ENCODE results near the gene SLC3A2. TPM values are rescaled to one million over a fixed set of nuclear protein-coding genes. Genes with fewer than 3 reads are reported as not detected.
"Not testable (repeated sequence)": the region's sequence is repeated elsewhere in the genome, so short reads cannot be mapped to it uniquely, and the experiment has no call there.

Gene SLC3A2
- total RNA-seq, 1 donor from 2014 or later = 84.9 TPM

GRCh38 chr11:62852523-62853188 is 28.0 kb upstream of the SLC3A2 start:
- no peak for DNase-seq

- DNase-seq = no peak
These were observed 27.3 kb upstream of the SLC3A2 start for GRCh38 chr11:62853279-62853965.

- DNase-seq = no peak
These were observed 26.5 kb upstream of the SLC3A2 start for GRCh38 chr11:62854013-62854824.

GRCh38 chr11:62854825-62855570 is 25.7 kb upstream of the SLC3A2 start:
- DNase-seq = no peak

GRCh38 chr11:62855571-62856332 is 24.9 kb upstream of the SLC3A2 start:
- DNase-seq = peak; percentile 99

- no peak for DNase-seq
These were observed 24.3 kb upstream of the SLC3A2 start for GRCh38 chr11:62856333-62856895.

- DNase-seq = peak; percentile 27
These were observed 23.1 kb upstream of the SLC3A2 start for GRCh38 chr11:62857541-62857982.

- DNase-seq = no peak
These were observed 22.5 kb upstream of the SLC3A2 start for GRCh38 chr11:62858201-62858600.

- DNase-seq = not testable (repeated sequence)
These were observed 21.4 kb upstream of the SLC3A2 start for GRCh38 chr11:62859281-62859703.

GRCh38 chr11:62860835-62861563 is 19.7 kb upstream of the SLC3A2 start:
- no peak for DNase-seq

GRCh38 chr11:62861564-62862192 is 19.0 kb upstream of the SLC3A2 start:
- DNase-seq = not testable (repeated sequence)

- no peak for DNase-seq
These were observed 16.9 kb upstream of the SLC3A2 start for GRCh38 chr11:62863687-62864335.

GRCh38 chr11:62865635-62866034 is 15.1 kb upstream of the SLC3A2 start:
- no peak for DNase-seq

- DNase-seq = no peak
These were observed 5.8 kb upstream of the SLC3A2 start for GRCh38 chr11:62874851-62875250.

- DNase-seq = no peak
These were observed 4.8 kb upstream of the SLC3A2 start for GRCh38 chr11:62875698-62876478.

GRCh38 chr11:62876712-62877111 is 4.0 kb upstream of the SLC3A2 start:
- no peak for DNase-seq

- DNase-seq = no peak
These were observed 1.3 kb upstream of the SLC3A2 start for GRCh38 chr11:62879235-62879978.

- DNase-seq = peak; percentile 69
These were observed 379 bp upstream of the SLC3A2 start for GRCh38 chr11:62880231-62880802.
